HS-5 (cell line): ENCODE results near the gene ERC1.
A peak's percentile ranks its signal among the peaks of the same experiment; 100 is the strongest.
"Not testable (repeated sequence)": the region's sequence is repeated elsewhere in the genome, so short reads cannot be mapped to it uniquely, and the experiment has no call there.

ENCODE experiments used
- DNase-seq: peaks from one replicate; pipeline ENCODE4 v3.0.0-alpha.2; 2012; ENCODE audit warnings: low read depth

ERC1 gene

DNA sequence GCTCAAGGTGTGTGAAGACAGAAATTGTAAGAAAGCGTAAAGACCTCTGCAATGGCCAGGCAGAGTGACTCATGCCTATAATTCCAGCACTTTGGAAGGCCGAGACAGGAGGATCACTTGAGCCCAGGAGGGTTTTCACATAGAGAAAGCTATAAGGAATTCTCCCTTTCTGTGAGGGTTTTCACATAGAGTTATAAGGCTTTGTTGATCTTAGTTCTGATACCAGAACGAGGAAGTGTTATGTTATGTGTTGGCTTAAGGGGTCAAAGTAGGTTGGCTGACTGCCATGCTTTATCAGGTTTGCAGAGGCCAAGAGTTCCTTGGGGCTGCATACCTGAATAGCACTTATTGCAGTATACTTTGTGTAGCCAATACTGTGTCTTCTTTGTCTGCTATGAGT, 139.1 kb downstream of the ERC1 start:
- no peak for DNase-seq

DNA sequence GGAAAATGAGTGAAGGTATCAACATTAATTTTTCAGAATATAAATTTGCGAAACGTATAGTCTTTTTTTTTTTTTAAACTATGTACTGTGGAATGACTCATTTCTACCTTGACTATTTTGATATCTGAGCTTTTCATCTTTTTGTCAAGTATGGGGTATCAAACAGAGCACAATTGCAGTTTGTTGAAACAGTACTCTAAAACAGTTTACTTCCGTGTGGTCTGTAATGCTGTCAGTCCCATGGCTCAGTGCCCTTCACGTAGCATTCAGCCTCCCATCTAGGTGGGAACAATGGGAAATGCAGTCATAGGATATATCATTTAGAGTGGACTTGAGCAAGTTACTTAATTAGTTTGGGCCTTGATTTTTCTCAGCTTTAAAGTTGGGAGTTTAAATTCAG, 139.5 kb downstream of the ERC1 start:
- DNase-seq: no peak

DNA sequence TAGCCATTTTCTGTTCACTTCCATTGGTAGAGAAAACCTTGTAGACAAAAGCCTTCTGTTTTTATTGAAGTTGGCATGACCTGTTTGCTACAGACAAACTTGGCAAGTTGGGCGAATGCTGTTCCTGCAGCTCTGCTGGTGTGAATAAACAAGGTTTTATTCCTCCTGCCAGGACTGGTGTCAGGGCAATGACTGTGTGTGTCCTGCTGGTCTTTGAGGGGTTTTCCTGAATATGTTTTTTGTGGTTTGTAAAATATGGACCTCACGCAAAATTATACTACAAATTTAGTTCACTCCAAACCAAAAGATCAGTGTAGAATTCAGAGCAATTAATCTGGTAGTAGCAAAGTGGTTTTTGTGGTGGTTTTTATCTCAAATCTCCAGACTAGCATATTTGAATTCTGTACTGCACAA, 140.8 kb downstream of the ERC1 start:
- DNase-seq: no peak

- no peak for DNase-seq
Observed at GRCh38 chr12:1132311-1132710, 141.3 kb downstream of the ERC1 start.

DNA sequence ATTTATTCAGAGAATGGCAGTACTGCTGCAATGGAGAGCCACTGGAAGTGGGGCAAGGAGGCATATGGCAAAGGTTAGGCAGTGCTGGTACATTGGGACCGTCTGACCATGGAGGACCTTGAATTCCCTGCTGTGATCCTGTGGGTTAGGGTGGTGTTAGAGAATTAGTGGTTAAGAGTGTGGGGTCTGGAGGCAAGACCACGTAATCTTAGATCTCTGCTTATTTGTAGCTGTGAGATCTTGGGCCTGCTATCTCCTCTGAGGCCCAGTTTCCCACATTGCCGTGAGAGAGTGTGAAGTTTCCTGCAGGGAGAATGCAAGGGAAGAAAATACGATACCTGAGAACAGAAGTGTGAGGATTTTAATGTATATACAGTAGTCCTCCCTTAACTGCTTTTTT, 147.7 kb downstream of the ERC1 start:
- no peak for DNase-seq

- DNase-seq: not testable (repeated sequence)
Observed at GRCh38 chr12:1146758-1147157, 155.7 kb downstream of the ERC1 start.

GRCh38 chr12:1147821-1148220, 156.8 kb downstream of the ERC1 start:
- no peak for DNase-seq

DNA sequence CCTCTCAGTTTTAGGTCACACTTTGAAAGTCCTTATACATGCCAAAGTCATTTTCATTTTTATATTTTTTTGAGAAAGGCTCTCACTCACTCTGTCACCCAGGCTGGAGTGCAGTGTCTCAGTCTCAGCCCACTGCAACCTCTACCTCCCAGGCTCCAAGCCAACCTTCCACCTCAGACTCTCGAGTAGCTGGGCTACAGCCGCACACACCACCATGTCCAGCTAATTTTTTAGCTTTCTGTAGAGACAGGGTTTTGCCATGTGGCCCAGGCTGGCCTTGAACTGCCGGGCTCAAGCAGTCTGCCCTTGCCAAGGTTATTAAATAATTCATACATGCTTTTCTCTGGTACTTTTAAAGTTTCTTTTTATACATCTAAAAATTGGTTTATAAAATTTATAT, 166.0 kb downstream of the ERC1 start:
- DNase-seq: no peak

- no peak for DNase-seq
Observed at GRCh38 chr12:1161197-1161596, 170.2 kb downstream of the ERC1 start.

GRCh38 chr12:1162081-1162760, 171.2 kb downstream of the ERC1 start:
- no peak for DNase-seq

DNA sequence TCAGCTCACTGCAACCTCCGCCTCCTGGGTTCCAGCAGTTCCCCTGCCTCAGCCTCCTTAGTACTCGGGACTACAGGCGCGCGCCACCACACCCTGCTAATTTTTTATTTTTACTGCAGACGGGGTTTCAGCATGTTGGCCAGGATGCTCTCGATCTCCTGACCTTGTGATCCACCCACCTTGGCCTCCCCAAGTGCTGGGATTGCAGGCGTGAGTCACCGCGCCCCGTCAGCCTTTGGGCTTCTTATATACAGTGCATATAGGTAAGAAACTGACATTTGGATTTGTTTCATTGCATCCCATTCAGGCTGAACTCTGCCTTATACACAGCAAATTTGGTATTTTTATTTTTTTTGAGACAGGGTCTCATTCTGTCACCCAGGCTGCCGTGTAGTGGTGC, 176.8 kb downstream of the ERC1 start:
- no peak for DNase-seq

DNA sequence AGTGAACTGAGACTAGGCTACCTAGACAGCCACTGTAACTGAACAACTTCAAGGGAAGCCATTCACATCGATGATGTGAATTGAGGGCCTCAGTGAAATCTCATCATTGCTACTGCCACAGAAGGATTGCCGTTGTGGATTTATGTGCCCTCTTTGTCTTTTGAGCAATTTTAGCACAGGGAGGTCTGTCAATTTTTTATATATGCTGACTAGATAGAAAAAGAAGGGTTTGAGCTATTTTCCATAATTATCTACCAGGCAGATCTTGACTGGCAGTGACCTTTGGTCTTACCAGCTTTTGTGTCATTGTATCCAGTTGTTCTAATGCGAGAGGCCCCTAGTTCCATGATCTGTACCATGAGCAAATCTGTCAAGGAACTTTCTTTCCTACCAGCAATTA, 179.4 kb downstream of the ERC1 start:
- no peak for DNase-seq

- DNase-seq: no peak
Observed at GRCh38 chr12:1171657-1172408, 180.8 kb downstream of the ERC1 start.

DNA sequence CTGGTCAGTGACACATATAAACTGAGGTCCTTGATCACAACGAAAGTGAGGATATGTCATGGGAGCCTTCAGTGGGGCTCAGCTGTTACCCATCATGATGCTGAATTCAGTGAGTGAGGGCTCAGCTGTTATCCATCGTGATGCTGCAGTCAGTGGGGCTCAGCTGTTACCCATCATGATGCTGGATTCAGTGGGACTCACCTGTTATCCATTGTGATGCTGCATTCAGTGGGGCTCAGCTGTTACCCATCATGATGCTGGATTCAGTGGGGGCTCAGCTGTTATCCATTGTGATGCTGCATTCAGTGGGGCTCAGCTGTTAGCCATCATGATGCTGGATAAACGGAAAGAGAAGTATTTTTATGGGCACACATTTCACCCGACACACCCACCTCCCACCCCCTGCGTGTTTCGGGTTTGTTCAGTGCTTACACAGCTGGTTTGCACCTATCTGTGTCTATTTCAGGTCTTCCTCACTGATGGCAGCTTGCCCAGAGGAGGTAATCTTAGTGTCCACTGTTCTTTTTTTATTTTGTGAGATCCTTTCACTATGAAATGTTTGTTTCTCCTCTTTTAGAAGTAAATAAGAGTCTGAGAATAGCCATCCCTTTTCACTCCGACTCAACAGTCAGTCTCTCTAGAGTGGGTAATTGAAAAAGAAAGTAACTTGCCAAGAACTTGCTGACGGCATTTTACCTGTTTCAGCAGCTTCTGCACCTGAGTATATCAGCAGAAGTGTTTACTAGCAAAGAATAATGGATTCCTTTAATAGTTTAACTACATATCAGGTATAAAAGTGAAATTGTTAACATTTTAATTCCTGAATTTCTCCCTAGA, 183.0 kb downstream of the ERC1 start:
- no peak for DNase-seq

GRCh38 chr12:1174659-1175058, 183.6 kb downstream of the ERC1 start:
- no peak for DNase-seq

- no peak for DNase-seq
Observed at GRCh38 chr12:1176191-1176590, 185.2 kb downstream of the ERC1 start.

DNA sequence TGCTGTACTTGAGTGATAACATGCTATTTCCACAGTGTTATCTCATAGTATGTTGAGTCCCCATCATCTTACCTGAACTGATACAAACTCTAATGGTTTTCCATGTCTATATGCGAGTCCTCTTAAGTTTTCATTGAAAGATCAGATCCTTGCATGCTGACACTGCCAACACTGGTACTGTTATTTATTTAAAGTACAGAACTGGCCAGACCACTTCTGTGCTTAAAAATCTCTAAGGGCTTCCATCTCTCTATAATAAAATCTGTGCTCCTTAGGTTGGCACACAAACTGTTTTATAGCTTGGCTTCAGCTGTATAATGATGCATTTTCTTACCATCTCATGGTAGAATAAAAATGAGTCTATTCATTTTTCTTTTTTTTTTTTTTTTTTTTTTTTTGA, 188.1 kb downstream of the ERC1 start:
- DNase-seq: no peak

DNA sequence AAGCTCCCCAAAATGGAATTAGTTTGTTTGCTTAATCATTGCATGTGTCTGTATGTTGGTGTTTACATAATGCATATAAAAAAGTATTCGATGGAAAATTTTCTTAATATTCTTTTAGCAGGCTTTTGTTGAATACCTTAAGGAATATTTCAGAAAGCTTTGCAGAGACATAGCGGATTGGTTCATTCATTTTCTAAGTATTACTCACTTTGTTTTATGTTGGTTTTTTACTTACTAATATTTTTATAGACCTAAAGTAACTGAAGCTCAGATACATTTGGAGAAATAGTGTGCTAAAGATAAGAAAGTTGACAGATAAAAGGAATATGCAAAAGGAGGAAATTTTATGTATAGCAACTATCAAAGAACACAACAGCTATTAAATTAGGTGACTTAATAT, 191.0 kb downstream of the ERC1 start:
- DNase-seq: no peak

DNA sequence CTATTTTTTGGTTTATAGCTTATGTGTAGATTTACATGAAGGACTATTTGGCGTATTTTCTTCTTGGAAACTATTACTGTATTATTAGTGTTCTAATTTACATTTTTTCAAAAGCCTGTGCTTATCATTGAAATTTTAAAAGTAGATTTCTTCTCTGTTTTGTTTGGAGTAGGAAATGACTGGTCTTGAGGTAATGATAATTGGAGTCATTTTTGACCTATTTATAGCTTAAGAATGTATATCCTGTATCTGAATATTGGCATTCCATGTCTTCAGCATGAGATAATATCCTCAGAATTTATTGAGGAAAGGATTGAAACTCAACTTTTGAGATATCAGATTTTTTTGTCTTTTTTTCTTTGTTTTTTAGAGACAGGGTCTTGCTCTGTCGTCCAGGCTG, 193.4 kb downstream of the ERC1 start:
- peak; percentile 68 for DNase-seq

GRCh38 chr12:1185460-1186182, 194.6 kb downstream of the ERC1 start:
- no peak for DNase-seq

DNA sequence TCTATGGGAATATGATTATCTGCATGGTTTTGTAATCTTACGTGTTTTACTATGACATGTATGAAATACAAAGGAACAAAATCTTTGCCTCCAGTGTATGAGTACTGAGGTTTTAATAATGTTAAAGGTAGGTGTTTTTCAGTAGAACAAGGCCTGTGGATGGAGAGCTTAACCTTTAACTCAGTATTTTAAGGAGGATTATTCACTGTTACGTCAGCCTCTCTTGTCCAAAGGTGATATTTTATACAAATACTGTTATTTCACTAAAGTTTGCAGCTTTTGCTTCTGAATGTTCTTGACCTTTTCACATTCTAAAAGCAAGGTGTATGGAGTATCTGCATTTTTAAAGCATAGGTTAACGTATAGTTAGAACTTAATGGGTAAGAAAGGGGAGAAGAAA, 195.3 kb downstream of the ERC1 start:
- no peak for DNase-seq

GRCh38 chr12:1188016-1188415, 197.0 kb downstream of the ERC1 start:
- no peak for DNase-seq
